Lower leg skin (tissue), 4 donors: ENCODE measurements around the gene POLR3H. TPM values are rescaled to one million over a fixed set of nuclear protein-coding genes. Genes with fewer than 3 reads are reported as not detected.
A peak's percentile ranks its signal among the peaks of the same experiment; 100 is the strongest.
"Not testable (repeated sequence)": the region's sequence is repeated elsewhere in the genome, so short reads cannot be mapped to it uniquely, and the experiment has no call there.

Source experiments
- DNase-seq, 2 donors: peaks; one replicate each; pipeline ENCODE4 v3.0.0-alpha.2; 2019; ENCODE audit warnings: low spot score in 2 of 2
- H3K4me3 ChIP-seq: fragments of 200-600 bp; sonication (generic); 2 replicates; pipeline ENCODE4 v1.5.1; 2017; ENCODE audit warnings: mild to moderate bottlenecking, low read depth; ENCODE audit not compliant: poor library complexity, severe bottlenecking
- POLR2A ChIP-seq, 2 donors: fragments of 450-650 bp; IDR thresholded peaks; one replicate each; pipeline ENCODE4 v1.6.1; 2016 to 2017; ENCODE audit warnings: antibody characterized with exemption in 2 of 2, mild to moderate bottlenecking in 1 of 2, moderate library complexity in 1 of 2
- WGBS, 2 donors: methylation state at CpG; one replicate each; pipeline ENCODE4 v1.1.5; 2018; 5-methylcytosine and 5-hydroxymethylcytosine counted together
- intact Hi-C: fragments of 100-400 bp; cut with DNase I; formaldehyde crosslinking; loops from one replicate; pipeline ENCODE4 v1.15.0; 2023; ENCODE audit warnings: low total_unique reads
- total RNA-seq, 4 donors: library from RNA; depleted of rRNA; stranded (reverse); fragments of >200 nt; gene quantifications; one replicate each; pipeline ENCODE4 v1.1.0, GENCODE V29; 2016
- TF ChIP-seq, protein P1 (sequence below), 3 donors: fragments of 450-650 bp; IDR thresholded peaks; one replicate each; pipeline ENCODE4 v1.5.1; 2016; ENCODE audit warnings: antibody characterized with exemption in 3 of 3, mild to moderate bottlenecking in 3 of 3, moderate library complexity in 2 of 3

POLR3H gene, protein sequence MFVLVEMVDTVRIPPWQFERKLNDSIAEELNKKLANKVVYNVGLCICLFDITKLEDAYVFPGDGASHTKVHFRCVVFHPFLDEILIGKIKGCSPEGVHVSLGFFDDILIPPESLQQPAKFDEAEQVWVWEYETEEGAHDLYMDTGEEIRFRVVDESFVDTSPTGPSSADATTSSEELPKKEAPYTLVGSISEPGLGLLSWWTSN
- 10 to 100 TPM in 3 of 4 donors, 1 to 10 TPM in 1; 8.7 to 19.7 (median 16.4) TPM for total RNA-seq

DNA sequence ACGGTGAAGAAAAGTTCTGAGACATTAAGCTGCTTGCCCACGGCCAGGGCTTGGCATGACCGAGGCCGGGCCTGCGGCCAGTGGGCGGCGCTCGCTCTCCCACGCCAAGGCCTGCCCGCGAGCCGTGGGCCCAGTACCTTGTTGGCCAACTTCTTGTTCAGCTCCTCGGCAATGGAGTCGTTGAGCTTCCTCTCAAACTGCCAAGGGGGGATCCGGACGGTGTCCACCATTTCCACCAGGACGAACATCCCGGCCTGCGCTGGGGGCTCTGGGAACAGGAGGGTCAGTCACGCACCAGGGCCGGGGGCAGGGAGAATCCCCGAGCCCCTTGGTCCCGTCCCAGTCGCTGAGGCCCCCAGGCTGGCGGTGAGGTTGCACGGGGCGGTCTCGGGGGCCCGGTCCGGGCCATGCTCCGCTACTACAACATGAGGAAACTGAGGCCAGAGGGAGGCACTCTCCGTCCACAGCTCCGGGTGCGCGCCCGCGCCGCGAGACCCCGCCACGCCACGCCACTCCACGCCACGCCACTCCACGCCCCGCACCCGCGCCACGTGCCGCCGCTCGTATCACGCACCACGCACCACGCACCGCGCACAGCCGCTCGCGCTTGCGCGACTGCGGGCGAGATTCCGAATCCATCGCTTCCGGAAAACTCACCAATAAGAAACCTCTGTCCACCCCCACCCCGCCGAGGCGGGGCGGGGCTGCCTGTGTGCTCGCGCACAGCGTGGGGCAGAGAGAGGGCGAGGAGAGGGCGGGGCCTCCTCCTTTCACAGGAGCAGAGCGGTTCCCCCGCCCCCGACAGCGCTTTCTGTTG, at the start of gene POLR3H:
Gene POLR3H (minus strand): TSS at position 617 of the 817 bp plus-strand sequence. CDS start 369 bp downstream, at position 248.
- H3K4me3 ChIP-seq = peak within 1 kb of the TSS; percentile 76
- intact Hi-C loops = no loop called here
- peak; percentile 97 to 99 for DNase-seq
- TF ChIP-seq POLR2A (IDR thresholded peaks at IDR 0.05) = no peak
- TF ChIP-seq, protein P1, sequence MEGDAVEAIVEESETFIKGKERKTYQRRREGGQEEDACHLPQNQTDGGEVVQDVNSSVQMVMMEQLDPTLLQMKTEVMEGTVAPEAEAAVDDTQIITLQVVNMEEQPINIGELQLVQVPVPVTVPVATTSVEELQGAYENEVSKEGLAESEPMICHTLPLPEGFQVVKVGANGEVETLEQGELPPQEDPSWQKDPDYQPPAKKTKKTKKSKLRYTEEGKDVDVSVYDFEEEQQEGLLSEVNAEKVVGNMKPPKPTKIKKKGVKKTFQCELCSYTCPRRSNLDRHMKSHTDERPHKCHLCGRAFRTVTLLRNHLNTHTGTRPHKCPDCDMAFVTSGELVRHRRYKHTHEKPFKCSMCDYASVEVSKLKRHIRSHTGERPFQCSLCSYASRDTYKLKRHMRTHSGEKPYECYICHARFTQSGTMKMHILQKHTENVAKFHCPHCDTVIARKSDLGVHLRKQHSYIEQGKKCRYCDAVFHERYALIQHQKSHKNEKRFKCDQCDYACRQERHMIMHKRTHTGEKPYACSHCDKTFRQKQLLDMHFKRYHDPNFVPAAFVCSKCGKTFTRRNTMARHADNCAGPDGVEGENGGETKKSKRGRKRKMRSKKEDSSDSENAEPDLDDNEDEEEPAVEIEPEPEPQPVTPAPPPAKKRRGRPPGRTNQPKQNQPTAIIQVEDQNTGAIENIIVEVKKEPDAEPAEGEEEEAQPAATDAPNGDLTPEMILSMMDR (IDR thresholded peaks at IDR 0.05) = no peak
- WGBS, 2 donors = 0 to 1% methylated on average over 34 to 74 of the region's 80 CpGs

DNA sequence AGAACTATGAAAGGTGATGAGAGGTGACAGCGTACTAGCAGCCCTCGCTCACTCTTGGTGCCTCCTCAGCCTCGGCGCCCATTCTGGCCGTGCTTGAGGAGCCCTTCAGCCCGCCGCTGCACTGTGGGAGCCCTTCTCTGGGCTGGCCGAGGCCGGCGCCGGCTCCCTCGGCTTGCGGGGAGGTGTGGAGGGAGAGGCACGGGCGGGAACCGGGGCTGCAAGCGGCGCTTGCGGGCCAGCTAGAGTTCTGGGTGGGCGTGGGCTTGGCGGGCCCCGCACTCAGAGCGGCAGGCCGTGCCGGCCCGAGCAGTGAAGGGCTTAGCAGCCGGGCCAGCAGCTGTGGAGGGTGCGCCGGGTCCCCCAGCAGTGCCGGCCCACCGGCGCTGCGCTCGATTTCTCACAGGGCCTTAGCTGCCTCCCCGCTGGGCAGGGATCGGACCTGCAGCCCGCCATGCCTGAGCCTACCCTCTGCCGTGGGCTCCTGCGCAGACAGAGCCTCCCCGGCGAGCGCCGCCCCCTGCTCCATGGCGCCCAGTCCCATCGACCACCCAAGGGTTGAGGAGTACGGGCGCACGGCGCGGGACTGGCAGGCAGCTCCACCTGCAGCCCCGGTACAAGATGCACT, 49.2 kb upstream of the POLR3H start:
- not testable (repeated sequence) for DNase-seq, H3K4me3 ChIP-seq
- whole genome bisulfite sequencing, 2 donors = 94 to 95% methylated on average over 27 to 41 of the region's 51 CpGs
- intact Hi-C loops = loop anchor here (10.0 kb wide), 1 partner anchor 199 kb away; no protein-coding TSS in a partner anchor

DNA sequence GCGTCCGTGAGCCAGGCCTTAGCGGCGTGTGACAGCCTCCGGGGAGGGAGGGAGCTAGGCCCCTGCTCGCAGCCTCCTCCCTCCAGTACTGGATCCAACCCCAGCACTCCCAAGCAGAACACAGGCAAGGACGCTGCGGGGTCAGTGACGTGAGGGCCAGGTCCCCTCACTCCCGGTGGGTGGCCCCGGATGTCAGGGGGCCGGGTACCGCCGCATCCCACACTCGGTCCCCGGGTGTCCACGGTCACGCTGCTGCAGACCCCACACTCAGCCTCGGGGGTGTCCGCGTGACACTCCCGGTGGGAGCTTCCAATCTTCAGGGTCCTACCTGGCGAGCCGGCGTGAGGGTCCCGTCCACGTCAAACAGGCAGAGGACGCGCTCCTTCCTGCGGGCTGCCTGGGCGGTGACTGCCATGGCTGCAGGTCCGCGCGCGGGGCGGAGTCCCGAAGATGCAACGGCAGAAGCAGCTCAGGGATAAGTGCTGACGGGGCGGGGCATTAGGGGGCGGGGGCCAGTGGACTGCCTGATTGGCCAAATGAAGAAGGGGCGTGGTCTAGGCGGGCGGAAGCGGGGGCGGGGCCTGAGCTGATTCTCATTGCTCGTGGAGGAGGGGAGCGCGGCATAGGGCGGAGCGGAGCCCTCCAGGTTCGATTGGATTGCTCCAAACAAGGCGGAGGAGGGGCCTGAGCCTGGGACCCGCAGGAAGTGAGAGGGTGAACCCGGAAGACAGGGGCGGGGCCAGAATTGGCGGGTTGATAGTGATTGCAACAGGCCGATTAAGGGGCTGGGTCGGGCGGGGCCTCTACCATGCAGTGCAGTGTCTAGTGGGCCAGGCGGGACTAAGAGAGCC, 45.3 kb upstream of the POLR3H start, which contains the start of gene PMM1:
Gene PMM1 (minus strand): TSS at position 450 of the 851 bp plus-strand sequence. CDS start 35 bp downstream, at position 415.
- H3K4me3 ChIP-seq = peak within 1 kb of the TSS; percentile 68
- DNase-seq = peak; percentile 100
- intact Hi-C loops = loop anchor here (10.0 kb wide), 1 partner anchor 195 kb away; no protein-coding TSS in a partner anchor
- WGBS, 2 donors = 0 to 1% methylated on average over 24 to 51 of the region's 61 CpGs
- TF ChIP-seq, protein P1 (IDR thresholded peaks at IDR 0.05) = no peak
- no peak for TF ChIP-seq POLR2A (IDR thresholded peaks at IDR 0.05)

DNA sequence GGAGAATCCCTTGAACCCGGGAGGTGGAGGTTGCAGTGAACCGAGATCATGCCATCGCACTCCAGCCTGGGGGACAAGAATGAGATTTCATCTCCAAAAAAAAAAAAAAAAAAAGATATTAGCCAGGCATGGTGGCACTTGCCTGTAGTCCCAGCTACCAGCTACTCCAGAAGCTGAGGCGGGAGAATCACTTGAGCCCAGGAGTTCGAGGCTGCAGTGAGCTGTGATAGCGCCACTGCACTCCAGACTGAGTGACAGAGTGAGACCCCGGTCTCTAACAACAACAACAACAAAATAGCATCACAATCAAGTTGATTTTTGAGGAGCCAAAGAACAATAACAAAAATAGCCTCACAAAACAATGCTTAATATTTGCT, 43.1 kb upstream of the POLR3H start:
- no peak for TF ChIP-seq POLR2A (IDR thresholded peaks at IDR 0.05)
- TF ChIP-seq, protein P1 (IDR thresholded peaks at IDR 0.05) = no peak
- H3K4me3 ChIP-seq = no peak overlapping the region
- intact Hi-C loops = no loop called here
- WGBS, 2 donors = 93 to 98% methylated on average over 7 of the region's 7 CpGs
- no peak for DNase-seq

DNA sequence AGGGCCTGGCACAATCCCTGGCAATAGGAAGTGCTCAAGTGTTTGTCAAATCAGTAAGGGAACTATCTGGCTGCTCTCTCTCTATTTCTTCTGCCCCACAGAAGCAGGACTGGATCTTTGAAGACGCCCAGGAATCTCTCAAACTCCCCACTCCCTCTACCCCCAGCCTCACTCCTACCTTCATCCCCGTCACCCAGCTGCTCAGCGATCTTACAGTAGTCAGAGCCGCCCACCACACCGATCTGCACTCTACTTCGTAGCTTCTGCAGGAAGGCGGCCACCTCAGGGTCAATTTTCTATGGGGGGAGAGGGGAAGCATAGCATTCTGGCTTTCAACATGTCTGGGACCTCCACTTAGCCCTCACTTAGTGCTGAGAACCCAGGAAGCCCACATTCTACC, 41.6 kb upstream of the POLR3H start:
- WGBS, 2 donors = 97 to 98% methylated on average over 7 of the region's 7 CpGs
- TF ChIP-seq, protein P1 (IDR thresholded peaks at IDR 0.05) = no peak
- no peak for TF ChIP-seq POLR2A (IDR thresholded peaks at IDR 0.05)
- intact Hi-C loops = no loop called here

More for the DNA sequence above, 41.6 kb upstream of the POLR3H start:
- DNase-seq = no peak
- no peak overlapping the region for H3K4me3 ChIP-seq
